Fibroblast of mammary gland (primary cell): ENCODE results near the gene MFSD12.

Source experiments
- DNase-seq: peaks from one replicate; pipeline ENCODE4 v3.0.0-alpha.2; 2010; ENCODE audit warnings: low read depth
- H3K4me3 ChIP-seq: 2 replicates; pipeline ENCODE4 v1.5.1; 2011; ENCODE audit warnings: low read depth, mild to moderate bottlenecking, low read length, moderate library complexity; ENCODE audit not compliant: control insufficient read depth
- CTCF ChIP-seq: conservative IDR thresholded peaks from 2 replicates; pipeline ENCODE4 v1.5.1; 2011; ENCODE audit warnings: low read depth, low read length, inconsistent platforms; ENCODE audit not compliant: control insufficient read depth, insufficient read depth

The MFSD12 gene

GRCh38 chr19:3557461-3558248 lies at the start of gene MFSD12:
Gene MFSD12, minus strand, starts transcription at chr19:3557586. Its CDS starts 183 bp downstream, at chr19:3557403.
- H3K4me3 ChIP-seq = peak within 1 kb of the TSS; percentile 72
- peak; percentile 91 for DNase-seq
- TF ChIP-seq CTCF = no peak

GRCh38 chr19:3606690-3607289 lies 49.4 kb upstream of the MFSD12 start, which contains the start of gene TBXA2R:
Gene TBXA2R, minus strand, starts transcription at chr19:3606875. Its CDS starts 6,241 bp downstream, at chr19:3600634.
- DNase-seq = peak; percentile 49
- TF ChIP-seq CTCF = no peak
- peak within 1 kb of the TSS; percentile 47 for H3K4me3 ChIP-seq

- H3K4me3 ChIP-seq = peak overlapping the region; percentile 47
- DNase-seq = no peak
- TF ChIP-seq CTCF = no peak
These were observed 48.8 kb upstream of the MFSD12 start for GRCh38 chr19:3606174-3606689.

- no peak for TF ChIP-seq CTCF
- peak overlapping the region; percentile 47 for H3K4me3 ChIP-seq
- DNase-seq = no peak
These were observed 48.4 kb upstream of the MFSD12 start for GRCh38 chr19:3605770-3606169.

- H3K4me3 ChIP-seq = no peak overlapping the region
- no peak for TF ChIP-seq CTCF
- no peak for DNase-seq
These were observed 48.0 kb upstream of the MFSD12 start for GRCh38 chr19:3605361-3605760.

GRCh38 chr19:3604987-3605343 lies 47.6 kb upstream of the MFSD12 start:
- TF ChIP-seq CTCF = no peak
- no peak overlapping the region for H3K4me3 ChIP-seq
- DNase-seq = no peak
